GM23338 (cell line): ENCODE data around the gene FCSK. TPM values are rescaled to one million over a fixed set of nuclear protein-coding genes. Genes with fewer than 3 reads are reported as not detected.

Experiments used
- ATAC-seq: fragments of 200-7000 bp; cut with Tn5 transposase; 3 replicates; pipeline ENCODE4 v1.9.1; 2020
- DNase-seq: peaks from one replicate; pipeline ENCODE4 v3.0.0-alpha.2; 2015; ENCODE audit warnings: low spot score
- H2AFZ ChIP-seq: fragments of 200-600 bp; sonication (generic); 2 replicates; pipeline ENCODE4 v1.8.0; 2016; ENCODE audit warnings: antibody characterized with exemption, mild to moderate bottlenecking, moderate library complexity
- H3F3A ChIP-seq: fragments of 200-600 bp; sonication (generic); replicated peaks from 2 replicates; pipeline ENCODE4 v1.8.0; 2017; ENCODE audit warnings: antibody characterized with exemption, mixed run types, low read depth
- H3K27ac ChIP-seq: fragments of 200-600 bp; sonication (generic); 2 replicates; pipeline ENCODE4 v1.6.1; 2016; ENCODE audit warnings: low read depth
- H3K27me3 ChIP-seq: fragments of 200-600 bp; sonication (generic); 2 replicates; pipeline ENCODE4 v1.8.0; 2016; ENCODE audit warnings: mild to moderate bottlenecking, mixed run types, moderate library complexity; ENCODE audit not compliant: insufficient read depth
- H3K36me3 ChIP-seq: fragments of 200-600 bp; sonication (generic); 2 replicates; pipeline ENCODE4 v1.8.0; 2016; ENCODE audit warnings: mild to moderate bottlenecking; ENCODE audit not compliant: insufficient read depth
- H3K4me1 ChIP-seq: fragments of 200-600 bp; sonication (generic); 2 replicates; pipeline ENCODE4 v1.8.0; 2016; ENCODE audit warnings: mild to moderate bottlenecking, moderate library complexity; ENCODE audit not compliant: insufficient read depth
- H3K4me2 ChIP-seq: fragments of 200-600 bp; sonication (generic); 2 replicates; pipeline ENCODE4 v1.7.1; 2017; ENCODE audit warnings: mixed run types
- H3K4me3 ChIP-seq: fragments of 200-600 bp; sonication (generic); 2 replicates; pipeline ENCODE4 v1.6.1; 2016; ENCODE audit warnings: mixed run types
- H3K79me2 ChIP-seq: fragments of 200-600 bp; sonication (generic); replicated peaks from 2 replicates; pipeline ENCODE4 v1.8.0; 2017; ENCODE audit warnings: mild to moderate bottlenecking; ENCODE audit not compliant: insufficient read depth
- H3K9me2 ChIP-seq: fragments of 200-600 bp; sonication (generic); 2 replicates; pipeline ENCODE4 v1.8.0; 2017; ENCODE audit not compliant: insufficient read depth
- H4K20me1 ChIP-seq: fragments of 200-600 bp; sonication (generic); replicated peaks from 2 replicates; pipeline ENCODE4 v1.8.0; 2017; ENCODE audit warnings: mild to moderate bottlenecking; ENCODE audit not compliant: insufficient read depth
- H3K27ac Mint-ChIP-seq: 2 replicates; pipeline ENCODE4 v1.8.0; 2020; ENCODE audit warnings: inconsistent platforms, mild to moderate bottlenecking, moderate library complexity, mixed read lengths
- H3K27me3 Mint-ChIP-seq: 3 replicates; pipeline ENCODE4 v1.8.0; 2022; ENCODE audit warnings: low read depth, mild to moderate bottlenecking, moderate library complexity, mixed read lengths, inconsistent platforms; ENCODE audit not compliant: insufficient read depth, poor library complexity
- H3K36me3 Mint-ChIP-seq: 3 replicates; pipeline ENCODE4 v1.8.0; 2021; ENCODE audit warnings: low read depth, mild to moderate bottlenecking, inconsistent platforms, moderate library complexity, mixed read lengths
- H3K4me1 Mint-ChIP-seq: 3 replicates; pipeline ENCODE4 v1.8.0; 2020; ENCODE audit warnings: mild to moderate bottlenecking, inconsistent platforms, mixed read lengths
- H3K4me3 Mint-ChIP-seq: 3 replicates; pipeline ENCODE4 v1.8.0; 2021; ENCODE audit warnings: moderate library complexity, mild to moderate bottlenecking, inconsistent platforms, mixed read lengths
- H3K9me3 Mint-ChIP-seq: 3 replicates; pipeline ENCODE4 v1.8.0; 2020; ENCODE audit warnings: moderate library complexity, mild to moderate bottlenecking, inconsistent platforms, mixed read lengths
- CREB1 ChIP-seq: fragments of 250-450 bp; sonication (Bioruptor Pico); IDR thresholded peaks from 2 replicates; pipeline ENCODE4 v1.5.0; 2020; ENCODE audit warnings: low read depth, mild to moderate bottlenecking, moderate library complexity
- ETS1 ChIP-seq: IDR thresholded peaks from 2 replicates; pipeline ENCODE4 v1.6.1; 2016; ENCODE audit warnings: antibody characterized with exemption
- EZH2 ChIP-seq: fragments of 200-600 bp; sonication (generic); IDR thresholded peaks from one replicate; pipeline ENCODE4 v1.8.0; 2017; ENCODE audit warnings: antibody characterized with exemption, mild to moderate bottlenecking, low read depth; ENCODE audit not compliant: unreplicated experiment
- EZH2phosphoT487 ChIP-seq: fragments of 200-600 bp; sonication (generic); IDR thresholded peaks from one replicate; pipeline ENCODE4 v1.8.1; 2018; ENCODE audit warnings: antibody characterized with exemption; ENCODE audit not compliant: unreplicated experiment
- JUNB ChIP-seq: IDR thresholded peaks from one replicate; pipeline ENCODE4 v1.6.1; 2016; ENCODE audit warnings: antibody characterized with exemption; ENCODE audit not compliant: unreplicated experiment
- POLR2AphosphoS5 ChIP-seq: IDR thresholded peaks from 2 replicates; pipeline ENCODE4 v1.6.1; 2016; ENCODE audit warnings: antibody characterized with exemption, low read depth
- REST ChIP-seq: IDR thresholded peaks from one replicate; pipeline ENCODE4 v1.6.1; 2018; ENCODE audit warnings: antibody characterized with exemption; ENCODE audit not compliant: unreplicated experiment
- ZNF114 ChIP-seq: fragments of 250-450 bp; sonication (Bioruptor Pico); IDR thresholded peaks from 2 replicates; pipeline ENCODE4 v1.5.0; 2020; ENCODE audit warnings: mild to moderate bottlenecking, moderate library complexity
- polyA plus RNA-seq: library from polyadenylated mRNA; unstranded; fragments of >200 nt; fragmentation: Nextera tagmentation; extraction: Ambion mirVana; gene quantifications from 2 replicates; pipeline ENCODE4 v1.2.1, GENCODE V29; 2016
- total RNA-seq: library from RNA; depleted of rRNA; stranded (reverse); fragments of >200 nt; shearing (Covaris generic); gene quantifications from 2 replicates; pipeline ENCODE4 v1.2.3, GENCODE V29; 2014

FCSK gene
- total and polyA plus RNA-seq, 2 experiments from 2014 or later, result 2.3 to 4.0 TPM

- H3K4me1 ChIP-seq, result no peaks in the 10 kb centered on the region
- ATAC-seq (no peak), DNase-seq (no peak)
- H3K79me2 ChIP-seq, result no peaks in the 10 kb centered on the region
- no peaks in the 10 kb centered on the region for H3K4me1 Mint-ChIP-seq
- H3F3A ChIP-seq, result peaks cover 13% of the 10 kb centered on the region; the same call in 1 of the 2 replicates
- no peaks in the 10 kb centered on the region for H3K27me3 ChIP-seq
- no peak for TF ChIP-seq EZH2
- TF ChIP-seq ZNF114 (CRISPR knock-in tag), result no peak
- no peaks in the 10 kb centered on the region; the same call in 1 of the 2 replicates for H4K20me1 ChIP-seq
- H3K27ac Mint-ChIP-seq, result no peak overlapping the region
- H3K27me3 Mint-ChIP-seq, result peaks cover 2% of the 10 kb centered on the region
- no peak overlapping the region for H3K4me2 ChIP-seq
- peaks cover 18% of the 10 kb centered on the region for H3K36me3 ChIP-seq
- no peak overlapping the region for H3K4me3 Mint-ChIP-seq
- H3K9me3 Mint-ChIP-seq, result no peaks in the 10 kb centered on the region
- H3K9me2 ChIP-seq, result no peaks in the 10 kb centered on the region
- H3K36me3 Mint-ChIP-seq, result peaks cover 56% of the 10 kb centered on the region
- no peak overlapping the region for H3K4me3 ChIP-seq
- H3K27ac ChIP-seq, result no peak overlapping the region
- no peak overlapping the region for H2AFZ ChIP-seq
These were observed 58.1 kb downstream of the FCSK start for GRCh38 chr16:70512456-70512855.

GRCh38 chr16:70520612-70521297 lies 66.4 kb downstream of the FCSK start:
- Histone ChIP-seq H3K79me2 (peaks cover 36% of the 10 kb centered on the region), H3K36me3 (peaks cover 6% of the 10 kb centered on the region; the same call in 1 of the 2 replicates), H3F3A (no peaks in the 10 kb centered on the region; the same call in 1 of the 2 replicates), H3K9me2 (no peaks in the 10 kb centered on the region), H3K4me1 (peaks cover 8% of the 10 kb centered on the region), H4K20me1 (peaks cover 8% of the 10 kb centered on the region; the same call in 1 of the 2 replicates), H3K27ac (no peak overlapping the region), H3K4me3 (no peak overlapping the region), H3K4me2 (no peak overlapping the region), H2AFZ (no peak overlapping the region), H3K27me3 (no peaks in the 10 kb centered on the region)
- Mint-ChIP-seq H3K36me3 (peaks cover 32% of the 10 kb centered on the region), H3K4me1 (peaks cover 11% of the 10 kb centered on the region), H3K9me3 (no peaks in the 10 kb centered on the region; the same call in 1 of the 3 replicates), H3K27ac (no peak overlapping the region), H3K27me3 (peaks cover 10% of the 10 kb centered on the region), H3K4me3 (no peak overlapping the region)
- no peak for DNase-seq
- TF ChIP-seq ETS1 (no peak), REST (no peak), EZH2phosphoT487 (no peak), ZNF114 (CRISPR knock-in tag) (no peak), POLR2AphosphoS5 (no peak), CREB1 (no peak), JUNB (no peak), EZH2 (no peak)
- no peak for ATAC-seq
